Cerebellar cortex (tissue), 1 donor: ENCODE results near the gene CYB5R4.
A peak's percentile ranks its signal among the peaks of the same experiment; 100 is the strongest.

ENCODE experiments used
- DNase-seq: peaks from one replicate; pipeline ENCODE4 v3.0.0-alpha.2; 2015; ENCODE audit warnings: low spot score

The CYB5R4 gene

GRCh38 chr6:83978997-83979396 is 119.5 kb downstream of the CYB5R4 start:
- DNase-seq = no peak

GRCh38 chr6:83984411-83984810 is 124.9 kb downstream of the CYB5R4 start:
- no peak for DNase-seq

GRCh38 chr6:83985308-83985713 is 125.8 kb downstream of the CYB5R4 start:
- DNase-seq = no peak

- DNase-seq = no peak
These were observed 126.2 kb downstream of the CYB5R4 start for GRCh38 chr6:83985715-83986114.

- no peak for DNase-seq
These were observed 138.6 kb downstream of the CYB5R4 start for GRCh38 chr6:83998021-83998584.

GRCh38 chr6:84001119-84001518 is 141.6 kb downstream of the CYB5R4 start:
- no peak for DNase-seq

- no peak for DNase-seq
These were observed 142.7 kb downstream of the CYB5R4 start for GRCh38 chr6:84002226-84002625.

GRCh38 chr6:84003131-84003530 is 143.6 kb downstream of the CYB5R4 start:
- DNase-seq = peak; percentile 22

- no peak for DNase-seq
These were observed 144.2 kb downstream of the CYB5R4 start for GRCh38 chr6:84003654-84004053.

GRCh38 chr6:84007871-84008270 is 148.4 kb downstream of the CYB5R4 start:
- no peak for DNase-seq

- DNase-seq = no peak
These were observed 153.9 kb downstream of the CYB5R4 start for GRCh38 chr6:84013354-84013753.

GRCh38 chr6:84013931-84014330 is 154.4 kb downstream of the CYB5R4 start:
- no peak for DNase-seq

- no peak for DNase-seq
These were observed 156.5 kb downstream of the CYB5R4 start for GRCh38 chr6:84016029-84016428.
